NCI-H2227 (cell line): ENCODE results near the gene VLDLR.

Experiments
- DNase-seq: peaks from one replicate; lab custom pipeline; 2025; ENCODE audit not compliant: unreplicated experiment; lab: John Stamatoyannopoulos, UW

The VLDLR gene

DNA sequence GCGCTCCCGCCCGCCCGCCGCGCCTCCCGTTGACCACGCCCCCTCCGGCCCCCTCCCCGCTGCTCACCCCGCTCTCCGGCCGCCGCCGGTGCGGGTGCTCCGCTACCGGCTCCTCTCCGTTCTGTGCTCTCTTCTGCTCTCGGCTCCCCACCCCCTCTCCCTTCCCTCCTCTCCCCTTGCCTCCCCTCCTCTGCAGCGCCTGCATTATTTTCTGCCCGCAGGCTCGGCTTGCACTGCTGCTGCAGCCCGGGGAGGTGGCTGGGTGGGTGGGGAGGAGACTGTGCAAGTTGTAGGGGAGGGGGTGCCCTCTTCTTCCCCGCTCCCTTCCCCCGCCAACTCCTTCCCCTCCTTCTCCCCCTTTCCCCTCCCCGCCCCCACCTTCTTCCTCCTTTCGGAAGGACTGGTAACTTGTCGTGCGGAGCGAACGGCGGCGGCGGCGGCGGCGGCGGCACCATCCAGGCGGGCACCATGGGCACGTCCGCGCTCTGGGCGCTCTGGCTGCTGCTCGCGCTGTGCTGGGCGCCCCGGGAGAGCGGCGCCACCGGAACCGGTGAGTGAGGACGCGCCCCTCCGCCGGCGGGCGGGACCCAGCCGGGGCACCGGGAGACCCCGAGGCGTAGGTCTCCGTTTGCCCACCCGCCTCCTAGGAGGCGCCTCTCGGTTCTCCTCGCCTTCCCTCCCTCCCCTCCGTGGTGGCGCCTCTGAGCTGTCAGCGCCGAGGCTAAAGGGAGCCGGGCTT lies at the start of gene VLDLR:
VLDLR (plus strand) TSS at position 66 of the 739 bp plus-strand sequence; CDS start at position 469, 403 bp downstream.
- DNase-seq, result peak; percentile 69

DNA sequence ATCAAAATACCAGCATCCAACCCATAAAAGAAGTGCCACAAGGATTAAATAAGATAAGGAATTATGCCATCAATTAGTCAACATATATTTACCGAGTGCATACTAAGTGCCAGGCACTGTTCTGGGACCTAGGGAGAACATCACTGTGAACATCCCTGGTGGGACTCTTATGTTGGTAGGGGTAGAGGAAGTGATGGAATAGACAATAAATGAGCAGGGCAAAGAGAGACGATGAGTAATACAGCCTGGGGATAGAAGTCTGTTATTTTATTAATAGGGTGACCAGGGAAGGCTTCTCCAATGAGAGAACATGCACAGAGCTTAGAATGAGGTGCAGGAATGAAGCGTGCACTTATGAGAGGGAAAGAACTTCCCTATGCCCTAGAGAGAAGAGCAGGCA lies 47.4 kb upstream of the VLDLR start:
- no peak for DNase-seq

DNA sequence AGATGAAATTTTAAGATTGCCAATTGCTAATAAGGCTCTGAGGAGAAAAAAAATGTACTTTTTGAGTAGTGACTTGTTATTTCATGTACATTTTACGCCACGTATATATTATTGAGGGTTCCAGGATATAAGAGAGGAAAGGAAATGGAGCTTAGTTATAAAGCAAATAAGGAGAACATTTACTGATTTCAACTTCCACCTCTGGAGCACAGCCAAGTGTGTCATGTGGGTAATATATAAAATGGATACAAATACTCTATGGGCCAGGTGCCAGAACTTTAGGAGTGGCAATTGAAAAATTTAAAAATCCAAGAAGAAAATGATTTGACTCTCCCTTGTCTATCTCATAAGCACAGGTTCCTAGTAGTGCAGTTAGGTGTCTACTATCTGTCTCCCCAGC lies 45.0 kb upstream of the VLDLR start:
- peak; percentile 25 for DNase-seq

DNA sequence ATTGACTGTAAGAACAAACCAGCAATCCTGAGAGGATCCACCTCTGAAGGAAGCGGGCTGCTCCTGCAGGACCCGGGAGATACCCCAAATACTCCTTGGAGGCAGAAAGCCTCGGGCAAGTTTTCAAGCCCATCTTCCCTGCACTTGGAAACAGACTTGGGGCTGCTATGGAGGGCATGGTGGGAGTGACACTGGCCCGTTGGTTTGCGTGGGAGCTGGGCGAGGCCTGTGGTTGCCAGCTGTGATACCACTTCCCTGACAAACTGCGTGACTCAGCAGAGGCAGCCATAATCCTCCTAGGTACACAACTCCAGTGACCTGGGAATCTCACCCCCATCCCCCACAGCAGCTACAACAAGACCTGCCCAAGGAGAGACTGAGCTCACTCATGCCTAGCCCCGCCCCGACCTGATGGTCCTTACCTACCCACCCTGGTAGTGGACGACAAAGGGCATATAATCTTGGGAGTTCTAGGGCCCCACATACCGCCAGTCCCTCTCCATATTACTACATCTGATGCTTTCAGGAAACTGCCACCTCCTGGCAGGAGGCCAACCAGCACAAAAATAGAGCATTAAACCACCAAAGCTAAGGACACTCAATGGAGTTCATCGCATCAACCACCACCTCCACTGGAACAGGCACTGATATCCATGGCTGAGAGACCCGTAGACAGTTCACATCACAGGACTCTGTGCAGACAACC lies 38.1 kb upstream of the VLDLR start:
- DNase-seq, result no peak

DNA sequence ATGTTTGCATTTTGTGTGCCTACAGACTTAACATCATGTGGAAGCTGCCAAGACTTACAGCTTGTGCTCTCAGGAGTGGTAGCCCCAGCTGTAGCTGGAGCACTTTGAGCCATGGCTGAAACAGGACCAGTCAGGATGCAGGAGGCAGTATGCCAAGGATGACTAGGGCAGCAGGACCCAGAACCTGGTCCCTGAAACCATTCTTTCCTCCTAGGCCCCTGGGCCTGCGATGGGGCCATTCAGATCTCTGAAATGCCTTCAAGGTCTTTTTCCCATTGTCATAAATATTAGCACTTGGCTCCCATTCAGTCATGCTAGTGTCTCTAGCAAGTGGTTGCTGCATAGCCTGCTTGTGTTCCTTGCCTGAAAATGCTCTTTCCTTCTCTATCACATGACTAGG lies 29.6 kb upstream of the VLDLR start:
- no peak for DNase-seq

DNA sequence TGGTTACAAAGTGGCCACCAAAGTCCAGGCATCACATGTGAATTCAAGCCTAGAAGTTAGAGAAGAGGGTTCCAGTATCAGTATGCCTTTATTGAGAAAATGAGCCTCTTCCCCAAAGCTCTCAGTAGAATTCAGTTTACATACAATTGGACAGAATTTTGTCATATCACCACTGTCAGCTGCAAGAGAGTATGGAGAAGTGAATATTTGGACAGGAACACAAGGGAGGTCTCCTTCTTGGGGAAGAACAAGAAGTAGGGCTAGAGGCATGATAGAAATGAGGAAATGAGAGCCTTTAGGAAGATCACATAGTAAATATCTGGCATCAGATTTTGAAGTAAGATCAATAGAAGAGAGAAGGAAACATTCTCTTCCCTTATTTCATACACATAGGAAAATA lies 27.8 kb upstream of the VLDLR start:
- no peak for DNase-seq

DNA sequence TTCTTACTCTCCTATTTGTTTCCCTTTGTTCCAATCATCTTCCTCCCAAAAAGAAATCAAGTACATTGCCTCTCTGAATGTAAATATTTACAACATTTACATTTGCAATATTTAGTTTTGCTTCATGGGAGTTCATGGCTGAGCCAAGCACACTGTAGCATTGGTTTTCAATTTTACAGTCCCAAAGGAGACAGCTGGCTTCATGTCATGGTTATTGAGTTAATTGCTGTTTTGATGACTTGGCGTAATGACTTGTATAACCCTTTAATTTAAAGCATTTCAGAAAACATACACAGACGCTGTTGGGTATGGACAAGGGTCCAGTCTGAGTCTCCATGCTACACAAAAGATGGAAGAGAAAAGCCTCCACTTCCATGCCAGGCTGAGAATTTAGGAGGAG lies 25.6 kb upstream of the VLDLR start:
- no peak for DNase-seq

DNA sequence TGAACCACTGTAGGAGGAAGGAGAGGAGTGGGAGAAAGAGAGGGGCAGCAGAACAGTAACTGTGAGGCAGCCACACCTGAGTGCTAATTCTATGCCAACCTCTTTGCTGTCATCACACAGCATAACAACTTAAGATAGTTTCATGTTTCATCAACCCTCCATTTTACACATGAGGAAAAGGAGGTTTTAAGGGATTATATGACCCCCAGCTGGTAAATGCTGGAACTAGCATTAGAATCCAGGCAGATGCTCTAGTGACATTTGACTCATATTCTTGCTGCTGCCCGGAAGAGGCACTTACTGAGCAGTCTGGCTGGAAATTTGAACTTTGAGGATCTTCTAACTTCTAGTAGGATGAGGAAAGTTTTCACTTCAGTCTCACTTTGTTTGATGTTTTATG lies 24.1 kb upstream of the VLDLR start:
- DNase-seq, result no peak

DNA sequence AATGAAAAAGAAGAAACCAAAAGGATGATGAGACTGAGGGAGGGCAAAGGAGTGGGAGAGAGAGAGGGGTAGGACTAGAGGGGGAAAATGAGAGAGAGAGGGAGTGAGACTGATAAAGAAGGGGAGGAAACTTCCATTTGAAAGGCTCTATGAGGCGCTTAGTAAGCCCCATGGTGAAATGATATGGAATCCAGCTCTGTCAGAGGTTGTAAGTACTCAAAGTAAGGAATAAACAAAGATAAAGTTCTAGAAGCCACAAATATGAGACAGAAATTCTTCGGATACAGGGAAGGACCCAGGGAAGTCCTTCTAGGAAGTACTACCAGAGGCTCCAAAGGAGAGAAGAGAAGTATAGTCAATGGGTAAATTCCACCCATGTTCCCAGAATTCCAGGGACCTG lies 21.7 kb upstream of the VLDLR start:
- no peak for DNase-seq

DNA sequence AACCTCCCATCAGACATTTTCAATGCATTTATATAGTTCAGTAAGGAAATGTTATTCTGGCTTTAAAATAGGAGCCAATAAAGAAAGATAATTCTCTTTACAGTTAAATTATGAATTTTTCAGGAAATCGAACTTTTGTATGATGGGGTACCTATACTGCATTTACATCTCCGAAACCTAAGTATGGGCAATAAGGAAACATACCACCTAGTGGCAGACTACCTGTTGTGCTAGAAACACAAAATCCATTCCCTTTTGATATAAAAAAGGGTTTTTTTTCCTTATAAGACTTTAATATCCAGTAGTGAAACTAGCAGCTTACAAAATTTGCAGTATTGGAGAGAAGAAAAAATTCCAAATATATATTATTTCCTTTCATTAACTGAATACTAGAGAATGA lies 21.3 kb upstream of the VLDLR start:
- no peak for DNase-seq

DNA sequence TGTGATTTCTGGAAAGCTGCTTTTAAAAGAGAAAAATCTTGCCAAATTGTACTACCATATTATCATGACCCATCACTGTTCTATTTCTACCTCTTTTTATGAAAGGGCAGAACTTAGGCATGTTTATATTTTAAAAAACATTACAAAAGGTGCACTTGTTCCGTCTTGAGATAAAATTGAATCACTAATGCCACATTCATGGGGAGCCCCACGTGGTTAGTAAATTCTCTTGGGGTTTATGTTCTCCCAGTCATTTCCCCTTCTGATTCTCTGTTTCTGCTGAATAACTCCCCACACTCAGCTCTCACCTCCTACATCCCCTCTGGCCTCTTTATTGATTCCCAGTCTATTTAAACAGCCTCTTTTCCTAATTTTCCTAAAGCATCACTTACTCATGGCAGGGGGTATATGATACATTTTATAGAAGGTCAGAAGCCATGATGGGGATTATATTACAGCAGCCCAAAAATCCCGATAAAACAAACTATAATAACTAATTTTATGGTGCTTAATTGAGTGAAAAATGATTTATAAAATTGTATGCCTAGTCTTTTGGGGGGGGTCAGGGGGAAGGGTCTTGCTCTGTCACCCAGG lies 19.7 kb upstream of the VLDLR start:
- DNase-seq, result peak; percentile 6

DNA sequence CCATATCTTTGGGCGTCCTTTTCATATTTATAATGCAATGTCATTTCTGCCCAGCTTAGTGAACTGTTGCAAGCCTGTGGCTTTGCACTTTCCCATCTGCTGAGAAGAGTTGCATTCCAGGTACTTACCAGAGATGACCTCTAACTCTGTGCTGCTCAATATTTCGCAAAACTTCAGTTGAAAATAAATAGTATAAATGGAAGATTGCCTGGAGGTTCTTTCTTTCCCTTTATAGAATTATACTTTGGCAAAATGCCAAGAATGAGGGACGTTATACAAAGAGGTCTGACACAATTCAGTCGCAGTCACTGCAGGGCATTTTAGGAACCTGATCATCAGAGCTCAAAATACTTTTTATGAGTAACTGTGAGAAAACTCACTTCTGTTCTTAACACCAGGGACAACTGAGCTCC lies 18.9 kb upstream of the VLDLR start:
- DNase-seq, result peak; percentile 44

DNA sequence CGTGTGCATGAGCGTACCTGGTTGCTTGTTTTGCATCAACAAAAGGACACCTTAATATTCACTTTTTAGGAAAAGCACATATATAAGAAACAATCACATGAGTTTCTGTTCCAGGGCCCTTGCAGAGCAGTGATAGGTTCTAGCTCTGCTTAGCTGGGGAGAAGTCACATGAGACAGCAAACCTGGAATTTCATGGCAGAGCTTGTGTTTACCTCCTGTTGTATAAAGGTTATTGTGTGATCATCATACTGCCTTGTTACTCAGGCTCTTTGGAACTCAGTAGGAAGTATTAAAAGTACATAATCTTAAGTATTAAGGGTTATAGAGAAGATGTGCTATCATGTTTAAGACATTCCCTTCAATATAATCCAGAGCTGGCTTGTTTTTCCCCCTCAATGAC lies 18.0 kb upstream of the VLDLR start:
- no peak for DNase-seq

DNA sequence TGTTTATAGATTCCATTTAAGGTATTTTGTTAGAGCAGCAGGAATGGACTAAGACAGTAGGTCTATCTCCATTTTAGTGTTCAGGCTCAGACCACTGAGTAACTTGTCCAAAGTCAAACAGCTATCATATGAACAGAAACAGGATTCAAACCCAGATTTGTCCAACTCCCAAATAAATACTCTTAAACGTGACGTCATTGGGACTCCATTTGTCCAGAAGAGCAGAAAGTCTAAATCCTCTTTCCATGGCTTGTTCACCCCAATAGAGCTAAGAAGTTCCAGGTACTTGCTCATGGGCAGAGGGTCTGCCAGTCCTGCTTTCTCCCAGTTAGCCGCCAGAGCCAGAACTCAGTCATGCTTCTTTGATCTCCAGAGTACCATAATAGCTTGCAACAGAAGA lies 16.3 kb upstream of the VLDLR start:
- no peak for DNase-seq

DNA sequence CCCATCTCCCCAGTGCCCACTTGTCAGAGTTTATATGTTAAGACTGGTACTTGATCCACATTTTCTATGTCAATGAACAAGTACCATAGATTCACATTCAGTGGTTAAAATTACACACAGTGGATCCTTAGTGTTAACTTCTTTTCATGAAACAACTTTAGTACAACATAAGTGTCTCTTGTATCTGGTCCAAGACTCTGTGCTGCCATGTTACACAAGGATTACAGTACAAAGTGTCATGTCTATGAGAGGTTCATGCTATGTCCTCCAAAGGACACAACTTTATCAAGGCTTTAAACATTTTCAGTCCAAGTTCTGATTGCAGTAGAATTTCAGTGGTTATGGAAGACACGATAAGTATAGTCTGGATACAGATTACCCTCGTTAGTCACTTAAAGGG lies 13.3 kb upstream of the VLDLR start:
- no peak for DNase-seq

DNA sequence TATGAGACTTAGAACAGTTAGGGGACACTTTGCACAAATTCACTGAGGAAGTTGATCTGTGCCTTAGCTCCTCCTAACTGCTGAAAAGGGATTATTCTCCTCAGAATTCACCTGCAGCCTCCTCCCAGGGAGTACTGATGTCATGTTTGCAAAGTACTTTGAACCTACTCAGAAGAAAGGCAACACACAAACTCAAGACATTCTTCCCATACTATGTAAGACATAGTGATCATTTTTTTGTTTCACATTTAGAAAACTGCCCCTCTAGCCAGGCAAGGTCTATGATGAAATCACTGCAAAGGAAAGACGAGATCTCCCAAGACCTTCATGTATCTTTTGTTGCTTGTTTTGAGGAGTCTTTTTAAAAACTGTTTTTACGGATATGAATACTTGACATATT lies 10.6 kb upstream of the VLDLR start:
- DNase-seq, result no peak

DNA sequence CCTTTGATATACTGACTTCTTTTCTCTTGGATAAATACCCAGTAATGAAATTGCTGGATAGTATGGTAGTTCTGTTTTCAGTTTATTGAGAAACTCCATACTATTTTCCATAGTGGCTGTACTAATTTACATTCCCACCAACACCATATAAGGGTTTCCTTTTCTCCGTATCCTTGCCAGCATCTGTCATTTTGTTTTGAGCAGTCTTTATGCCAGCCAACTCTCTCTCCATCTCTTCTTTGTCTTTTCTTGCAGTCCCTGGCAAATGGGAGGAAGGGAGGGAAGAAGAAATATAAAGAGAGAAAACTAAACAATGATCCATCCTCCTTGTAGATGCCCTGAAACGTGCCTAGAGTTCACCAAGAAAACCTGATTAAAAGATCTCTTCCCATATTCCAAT lies 9.6 kb upstream of the VLDLR start:
- no peak for DNase-seq

DNA sequence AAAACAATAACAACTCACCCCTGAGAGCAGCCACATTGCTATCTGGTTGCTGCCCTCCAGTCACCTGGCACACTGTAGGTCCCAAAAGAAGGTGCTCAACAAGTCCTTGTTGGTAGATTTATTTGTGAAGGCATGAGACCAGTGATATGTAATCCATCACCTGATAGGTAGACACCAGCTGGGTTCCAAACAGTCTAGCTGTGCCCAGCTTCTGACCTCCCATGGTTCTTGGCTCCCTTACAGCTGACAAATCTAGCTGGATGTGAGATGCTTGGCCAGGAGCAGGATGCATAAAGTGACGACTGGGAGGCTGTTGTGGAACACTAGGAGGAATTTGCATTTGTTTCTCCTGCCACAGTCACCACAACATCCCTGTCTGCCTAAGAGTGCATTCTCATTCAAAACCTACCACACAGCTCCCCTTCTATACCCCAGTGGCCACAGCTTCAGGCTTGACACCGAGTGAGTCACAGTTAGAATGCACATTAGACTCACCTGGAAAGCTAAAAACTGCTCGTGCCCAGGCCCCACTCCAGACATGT lies 7.8 kb upstream of the VLDLR start:
- DNase-seq, result no peak

DNA sequence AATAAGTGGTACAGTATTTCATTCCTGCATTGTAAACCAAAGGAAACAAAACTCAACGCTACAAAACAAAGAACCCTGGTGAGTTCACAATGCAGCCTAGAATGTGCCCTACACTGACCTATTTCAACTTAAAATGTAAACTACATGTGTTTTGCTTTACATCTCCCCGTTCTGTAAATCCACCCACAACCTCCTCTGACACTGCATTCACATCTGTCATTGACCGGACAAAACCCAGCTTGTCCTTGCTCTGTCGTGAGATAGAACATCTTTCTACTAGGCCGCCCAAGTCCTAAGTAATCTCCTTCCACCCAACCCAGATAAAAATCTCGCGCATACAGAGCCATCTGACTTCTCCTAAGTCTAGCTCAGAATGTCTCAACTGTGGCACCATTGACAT lies 6.1 kb upstream of the VLDLR start:
- DNase-seq, result no peak

DNA sequence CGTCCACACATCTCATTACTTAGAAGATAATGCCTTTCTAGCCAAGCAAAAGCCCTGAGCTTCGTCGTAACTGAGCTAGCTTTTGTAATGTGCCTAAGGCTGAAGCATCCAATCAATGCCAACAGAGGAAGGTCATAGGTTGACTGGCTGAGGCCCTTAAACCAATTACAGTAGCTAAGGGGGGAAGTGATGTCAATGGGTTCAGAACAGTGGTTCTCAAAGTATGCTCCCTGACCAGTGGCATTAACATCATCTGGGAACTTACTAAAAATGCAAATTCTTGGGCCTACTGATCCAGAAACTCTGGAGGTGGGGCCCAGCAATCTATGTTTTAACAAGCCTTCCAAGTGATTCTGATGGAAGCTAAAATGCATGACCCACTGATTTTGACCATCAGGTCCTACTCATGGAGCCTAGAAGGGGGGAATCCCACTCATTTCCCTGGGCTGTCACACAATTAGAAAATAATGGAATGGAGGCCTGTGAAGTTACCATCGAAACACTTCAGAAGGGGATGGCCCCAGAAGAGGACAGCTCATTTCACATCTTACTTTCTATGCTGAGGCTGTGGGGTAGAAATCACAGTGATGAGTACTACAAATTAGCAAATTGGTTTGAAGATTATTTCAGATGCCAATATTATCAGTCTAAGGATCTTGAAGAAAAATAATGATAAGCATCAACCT lies 4.8 kb upstream of the VLDLR start:
- DNase-seq, result no peak

DNA sequence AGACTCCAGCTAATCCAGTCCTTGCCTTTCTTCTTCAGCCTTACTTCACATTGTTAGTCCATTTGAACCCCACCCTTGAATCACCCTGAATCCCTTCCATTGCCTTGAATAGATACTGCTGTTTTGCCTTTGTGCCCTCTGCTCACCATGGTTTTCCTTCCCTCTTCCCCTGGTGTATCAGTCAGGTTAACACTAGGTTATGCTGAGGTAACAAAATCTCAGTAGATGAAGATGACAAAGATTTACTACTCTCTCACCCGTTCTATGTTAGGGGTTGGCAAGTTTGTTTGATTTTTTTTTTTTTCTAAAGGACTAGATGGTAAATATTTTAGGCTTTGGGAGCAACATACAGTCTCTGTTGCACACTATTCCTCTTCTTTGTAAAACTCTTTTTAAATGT lies 3.3 kb upstream of the VLDLR start:
- DNase-seq, result no peak
